EL (cell line): Measurements from ENCODE around the gene SH3BP1.
"Not testable (repeated sequence)": the region's sequence is repeated elsewhere in the genome, so short reads cannot be mapped to it uniquely, and the experiment has no call there.

ENCODE experiments used
- DNase-seq: peaks from one replicate; pipeline ENCODE4 v3.0.0-alpha.2; 2016

The SH3BP1 gene, protein sequence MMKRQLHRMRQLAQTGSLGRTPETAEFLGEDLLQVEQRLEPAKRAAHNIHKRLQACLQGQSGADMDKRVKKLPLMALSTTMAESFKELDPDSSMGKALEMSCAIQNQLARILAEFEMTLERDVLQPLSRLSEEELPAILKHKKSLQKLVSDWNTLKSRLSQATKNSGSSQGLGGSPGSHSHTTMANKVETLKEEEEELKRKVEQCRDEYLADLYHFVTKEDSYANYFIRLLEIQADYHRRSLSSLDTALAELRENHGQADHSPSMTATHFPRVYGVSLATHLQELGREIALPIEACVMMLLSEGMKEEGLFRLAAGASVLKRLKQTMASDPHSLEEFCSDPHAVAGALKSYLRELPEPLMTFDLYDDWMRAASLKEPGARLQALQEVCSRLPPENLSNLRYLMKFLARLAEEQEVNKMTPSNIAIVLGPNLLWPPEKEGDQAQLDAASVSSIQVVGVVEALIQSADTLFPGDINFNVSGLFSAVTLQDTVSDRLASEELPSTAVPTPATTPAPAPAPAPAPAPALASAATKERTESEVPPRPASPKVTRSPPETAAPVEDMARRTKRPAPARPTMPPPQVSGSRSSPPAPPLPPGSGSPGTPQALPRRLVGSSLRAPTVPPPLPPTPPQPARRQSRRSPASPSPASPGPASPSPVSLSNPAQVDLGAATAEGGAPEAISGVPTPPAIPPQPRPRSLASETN

DNA sequence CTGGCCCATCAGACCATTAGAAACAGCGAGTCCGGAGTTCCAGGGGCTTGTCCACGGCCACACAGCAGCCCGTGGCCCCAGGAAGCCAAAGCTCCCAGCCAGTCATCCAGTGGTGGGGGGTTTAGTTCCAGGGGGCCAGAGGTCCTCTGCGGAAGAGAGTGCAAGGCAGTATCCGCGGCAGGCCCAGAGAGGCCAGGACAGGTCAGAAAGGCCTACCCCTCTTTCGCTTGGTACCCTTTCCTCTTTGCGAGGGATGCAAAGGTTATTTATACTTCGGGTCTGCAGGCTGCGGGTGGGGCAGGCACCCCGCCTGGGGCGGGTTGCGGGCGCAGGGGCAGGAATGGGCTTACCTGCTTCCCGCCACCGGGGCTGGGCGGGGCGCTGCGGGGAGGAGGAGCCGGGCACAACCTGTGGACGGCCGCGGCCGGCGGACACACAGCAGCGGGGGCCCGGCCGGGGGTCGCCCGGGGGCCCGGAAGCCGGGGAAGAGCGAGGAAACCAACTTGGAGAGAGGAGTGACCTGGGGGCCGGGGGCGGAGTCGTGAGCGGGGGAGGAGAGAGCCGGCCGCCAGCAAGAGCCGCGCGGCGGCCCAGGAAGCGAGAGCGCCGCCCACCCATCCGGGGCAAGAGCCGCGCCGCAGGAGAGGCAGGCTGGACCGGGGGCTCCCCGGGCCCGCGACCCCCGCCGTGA is at the start of gene SH3BP1:
Gene SH3BP1 (plus strand): TSS at position 600 of the 691 bp plus-strand sequence. CDS start 119 bp downstream, outside the sequence.
- peak; percentile 61 for DNase-seq

DNA sequence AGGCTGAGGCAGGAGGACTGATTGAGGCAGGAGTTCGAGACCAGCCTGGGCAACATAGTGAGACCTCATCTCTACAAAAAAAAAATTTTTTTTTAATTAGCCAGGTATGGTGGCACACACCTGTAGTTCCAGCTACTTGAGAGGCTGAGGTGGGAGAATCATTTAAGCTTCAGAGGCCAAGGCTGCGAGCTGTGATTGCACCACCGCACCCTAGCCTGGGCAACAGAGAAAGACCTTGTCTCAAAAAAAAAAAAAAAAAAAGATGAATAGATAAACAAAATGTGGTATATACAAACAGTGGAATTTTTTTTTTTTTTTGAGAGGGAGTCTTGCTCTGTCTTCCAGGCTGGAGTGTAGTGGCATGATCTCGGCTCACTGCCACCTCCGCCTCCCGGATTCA is 48.4 kb upstream of the SH3BP1 start:
- not testable (repeated sequence) for DNase-seq

DNA sequence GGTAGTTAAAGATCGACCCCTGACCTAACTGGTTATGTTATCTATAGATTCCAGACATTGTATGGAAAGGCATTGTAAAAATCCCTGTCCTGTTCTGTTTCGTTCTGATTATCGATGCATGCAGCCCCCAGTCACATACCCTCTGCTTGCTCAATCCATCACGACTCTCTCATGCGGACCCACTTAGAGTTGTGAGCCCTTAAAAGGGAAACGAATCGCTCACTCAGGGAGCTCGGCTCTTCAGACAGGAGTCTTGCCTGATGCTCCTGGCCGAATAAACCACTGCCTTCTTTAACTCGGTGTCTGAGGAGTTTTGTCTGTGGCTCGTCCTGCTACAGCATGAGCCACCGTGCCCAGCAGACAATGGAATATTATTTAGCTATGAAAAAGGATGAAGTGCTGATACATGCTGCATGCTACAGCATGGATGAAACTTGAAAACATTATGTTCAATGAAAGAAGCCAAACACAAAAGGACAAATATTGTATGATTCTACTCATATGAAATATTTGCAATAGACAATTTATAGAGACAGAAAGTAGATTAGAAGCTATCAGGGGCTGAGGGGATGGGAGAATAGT is 47.6 kb upstream of the SH3BP1 start:
- DNase-seq, result no peak

DNA sequence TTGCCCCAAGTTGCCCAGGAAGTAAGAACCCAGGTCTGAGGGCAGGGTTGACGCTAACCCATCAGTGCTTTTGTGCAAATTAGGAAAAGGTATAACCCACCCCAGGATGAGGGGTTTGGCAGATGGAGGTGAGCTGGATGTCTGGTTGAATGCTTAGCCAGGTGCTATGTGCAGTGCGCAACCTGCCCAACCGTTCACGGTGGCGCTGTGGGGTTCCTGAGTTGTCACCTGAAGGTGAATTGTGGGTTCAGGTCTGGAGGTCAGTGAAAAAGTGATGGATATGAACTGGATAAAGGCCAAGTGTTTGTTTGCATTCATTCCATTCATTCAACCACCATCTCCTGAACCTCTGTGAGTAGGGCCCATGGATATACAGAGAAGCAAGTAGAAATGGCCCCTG is 45.2 kb upstream of the SH3BP1 start:
- no peak for DNase-seq

DNA sequence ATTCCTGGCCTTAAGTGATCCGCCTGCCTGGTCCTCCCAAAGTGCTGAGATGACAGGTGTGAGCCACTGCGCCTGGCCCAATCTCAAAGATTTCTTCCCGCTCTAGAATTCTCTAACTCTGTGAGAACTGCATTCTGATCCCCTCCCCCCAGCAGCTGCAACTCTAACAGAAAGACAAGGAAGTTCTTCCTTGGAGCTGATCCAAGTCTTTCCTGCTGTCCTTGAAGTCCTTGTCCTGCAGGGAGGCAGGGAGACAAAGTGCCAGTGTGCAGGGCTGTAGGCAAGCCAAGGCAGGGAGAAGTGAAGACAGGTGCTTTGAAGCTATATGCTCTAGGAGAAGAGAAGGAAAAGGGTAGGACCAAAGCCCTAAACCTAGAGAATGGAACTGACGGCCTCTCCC is 40.3 kb upstream of the SH3BP1 start:
- no peak for DNase-seq

DNA sequence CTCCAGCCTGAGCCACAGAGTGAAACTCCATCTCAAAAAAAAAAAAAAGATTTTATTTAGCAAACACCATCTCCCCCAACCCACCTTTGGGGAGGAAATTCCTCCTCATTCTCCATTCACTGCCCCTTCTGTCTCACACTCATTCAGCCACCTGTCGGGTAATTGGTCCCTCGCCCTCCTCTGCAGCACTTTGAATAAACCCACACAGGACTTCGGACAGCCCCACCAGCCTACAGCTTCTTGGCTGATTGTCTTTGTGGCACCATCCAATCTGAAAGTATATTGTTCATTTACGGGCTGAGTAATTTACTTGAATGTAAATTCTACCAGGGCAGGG is 38.3 kb upstream of the SH3BP1 start:
- DNase-seq, result no peak

DNA sequence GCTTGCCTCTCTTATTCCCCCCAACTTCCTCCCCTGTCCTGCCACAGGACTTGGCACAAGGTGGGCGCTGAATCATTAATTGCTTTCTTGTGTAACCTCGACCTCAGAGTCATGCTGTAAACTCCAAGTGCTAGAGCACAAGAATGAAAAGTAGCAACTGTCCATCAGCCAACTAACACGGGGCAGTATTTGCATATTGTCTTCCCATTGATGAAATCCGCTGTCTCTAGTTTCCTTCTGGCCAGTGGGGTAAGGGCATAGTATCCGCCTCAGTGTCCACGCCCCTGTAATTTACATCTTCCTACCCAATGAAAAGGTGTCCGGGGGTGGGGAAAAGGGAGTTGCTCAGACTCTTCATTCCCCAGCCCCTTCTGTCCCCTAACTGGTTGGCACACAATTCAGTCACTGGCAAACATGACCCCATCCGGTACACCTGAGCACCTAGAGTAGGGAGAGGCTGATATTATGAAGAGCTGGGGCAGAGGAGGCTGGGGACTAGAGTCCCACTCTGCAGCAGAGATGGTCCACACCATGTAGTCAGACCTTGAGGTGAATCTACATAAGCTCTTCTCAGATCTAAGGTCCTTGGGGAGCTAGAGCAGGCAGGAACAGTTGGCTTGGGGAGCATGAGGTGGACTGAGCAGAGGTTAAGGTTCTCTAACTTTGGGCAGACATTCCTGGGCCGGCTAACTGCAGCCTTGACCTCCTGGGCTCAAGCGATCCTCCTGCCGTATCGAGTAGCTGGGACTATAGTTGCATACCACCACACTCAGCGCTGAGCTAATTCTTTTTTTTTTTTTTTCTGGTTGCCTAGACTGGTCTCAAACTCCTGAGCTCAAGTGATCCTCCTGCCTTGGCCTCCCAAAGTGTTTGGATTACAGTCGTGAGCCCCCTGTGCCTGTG is 37.7 kb upstream of the SH3BP1 start:
- peak; percentile 69 for DNase-seq

DNA sequence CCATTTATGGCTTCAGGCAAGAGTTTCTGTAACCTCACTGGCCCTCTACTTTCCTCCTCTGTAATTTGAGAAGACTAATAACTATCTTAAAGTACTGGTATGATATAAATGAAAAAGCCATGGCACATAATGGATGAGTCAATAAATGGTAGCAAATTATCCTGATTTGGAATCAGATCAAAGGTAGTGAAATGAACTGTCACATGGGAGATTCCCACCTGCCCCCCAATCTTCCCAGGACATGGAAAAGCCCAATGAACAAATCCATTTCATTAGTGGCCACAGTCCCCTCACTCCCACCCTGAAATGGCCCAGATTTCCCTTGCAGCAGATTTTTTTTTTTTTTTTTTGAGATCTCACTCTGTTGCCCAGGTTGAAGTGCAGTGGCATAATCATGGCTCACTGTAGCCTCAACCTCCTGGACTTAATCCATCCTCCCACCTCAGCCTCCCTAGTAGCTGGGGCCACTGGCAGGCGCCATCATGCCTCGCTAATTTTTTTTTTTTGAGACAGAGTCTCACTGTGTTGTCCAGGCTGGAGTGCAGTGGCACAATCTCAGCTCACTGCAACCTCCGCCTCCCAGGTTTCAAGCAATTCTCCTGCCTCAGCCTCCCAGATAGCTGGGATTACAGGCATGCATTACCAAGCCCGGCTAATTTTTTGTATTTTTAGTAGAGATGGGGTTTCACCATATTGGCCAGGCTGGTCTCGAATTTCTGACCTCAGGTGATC is 36.8 kb upstream of the SH3BP1 start:
- DNase-seq, result not testable (repeated sequence)

DNA sequence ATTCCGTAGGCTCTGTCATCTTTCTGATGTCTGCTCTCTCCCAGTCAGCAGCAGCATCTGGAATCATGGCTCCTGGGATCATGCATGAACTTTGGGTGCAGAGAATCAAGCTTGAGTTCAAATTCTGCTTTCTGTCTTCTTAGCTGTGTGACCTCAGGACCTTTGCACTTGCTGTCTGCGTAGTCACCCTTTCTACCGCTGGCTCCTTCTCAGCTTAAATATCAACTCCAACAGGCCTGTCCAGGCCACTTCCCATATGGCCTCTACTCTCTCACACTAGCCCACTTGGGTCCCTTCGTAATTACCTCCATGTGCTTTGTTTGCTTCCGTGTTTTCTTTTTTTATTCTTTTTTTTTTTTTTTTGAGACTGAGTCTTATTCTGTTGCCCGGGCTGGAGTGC is 35.4 kb upstream of the SH3BP1 start:
- no peak for DNase-seq

DNA sequence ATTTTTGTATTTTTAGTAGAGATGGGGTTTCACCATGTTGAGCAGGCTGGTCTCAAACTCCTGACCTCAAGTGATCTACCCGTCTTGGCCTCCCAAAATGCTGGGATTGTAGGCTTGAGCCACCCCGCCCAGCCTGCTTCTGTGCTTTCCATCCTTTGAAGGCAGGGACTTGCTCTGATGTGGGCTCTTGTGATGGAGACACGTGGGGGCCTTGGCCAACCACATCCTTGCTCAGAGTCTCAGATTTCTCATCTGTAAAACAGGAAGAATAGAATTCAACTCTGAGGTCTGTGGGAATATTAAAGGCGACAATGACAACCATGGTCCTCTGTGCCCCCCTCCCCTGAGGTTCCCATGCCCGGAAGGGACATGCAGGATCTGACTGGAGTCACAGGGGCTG is 34.6 kb upstream of the SH3BP1 start:
- no peak for DNase-seq

DNA sequence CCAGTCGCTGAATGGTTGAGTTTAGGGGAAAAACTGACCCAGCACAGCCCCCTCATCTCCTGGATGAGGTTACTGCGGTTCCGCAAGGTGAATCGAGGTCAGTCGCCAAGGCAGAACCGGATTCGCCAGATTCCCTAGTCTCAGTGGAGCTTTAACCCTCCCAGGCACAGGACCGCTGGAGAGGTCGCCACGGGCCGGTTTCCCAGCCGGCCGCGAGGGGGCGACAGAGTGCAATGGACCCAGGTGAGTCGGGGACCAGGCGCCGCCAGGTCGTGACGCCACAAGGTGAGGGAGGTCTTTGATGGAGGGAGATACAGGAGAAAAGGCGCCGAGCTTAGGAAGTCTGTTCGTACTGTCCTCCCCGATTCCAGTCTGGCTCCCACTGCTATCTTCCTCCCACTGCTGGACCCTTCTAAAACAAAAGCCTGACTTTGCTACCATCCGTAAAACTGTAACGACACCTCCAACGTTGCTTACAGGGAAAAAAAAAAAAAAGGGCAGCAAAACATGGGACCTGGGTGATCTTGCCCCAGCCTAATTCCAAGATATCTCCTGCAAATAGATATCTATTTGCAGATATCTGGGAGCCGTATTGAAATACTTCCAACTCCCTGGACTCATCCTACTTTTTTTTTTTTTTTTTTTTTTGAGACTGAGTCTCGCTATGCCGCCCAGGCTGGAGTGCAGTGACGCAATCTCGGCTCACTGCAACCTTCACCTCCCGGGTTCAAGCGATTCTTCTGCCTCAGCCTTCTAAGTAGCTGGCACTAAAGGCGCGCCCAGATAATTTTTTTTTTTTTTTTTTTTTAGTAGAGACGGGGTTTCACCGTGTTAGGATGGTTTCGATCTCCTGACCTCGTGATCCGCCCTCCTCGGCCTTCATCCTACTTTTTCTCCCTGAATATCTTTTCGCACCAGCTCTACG is 32.2 kb upstream of the SH3BP1 start:
- peak; percentile 64 for DNase-seq

DNA sequence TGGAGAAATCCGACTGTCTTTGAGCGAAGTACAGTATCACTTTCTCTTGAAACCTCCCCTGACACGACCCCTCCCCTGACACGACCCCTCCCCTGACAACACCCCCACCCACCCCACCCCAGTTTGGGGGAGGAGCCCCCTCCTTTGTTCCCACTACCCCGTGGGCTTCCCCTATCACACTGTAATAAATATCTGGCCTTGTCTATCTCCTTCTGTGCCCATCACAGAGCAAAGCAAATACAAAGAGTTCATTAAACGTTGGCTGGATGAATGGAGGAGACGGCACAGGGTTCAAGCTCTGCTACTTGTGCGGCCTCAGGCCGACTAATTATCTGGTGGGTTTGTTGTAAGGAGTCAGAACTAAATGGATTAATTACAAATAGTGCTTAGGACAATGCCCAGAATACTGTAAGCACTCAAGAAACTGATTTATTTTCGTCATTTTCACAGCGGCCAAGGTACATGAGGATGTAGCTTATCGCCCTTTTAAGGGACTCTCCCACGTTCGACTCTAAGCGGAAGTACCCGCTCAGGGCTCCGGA is 31.5 kb upstream of the SH3BP1 start:
- no peak for DNase-seq

DNA sequence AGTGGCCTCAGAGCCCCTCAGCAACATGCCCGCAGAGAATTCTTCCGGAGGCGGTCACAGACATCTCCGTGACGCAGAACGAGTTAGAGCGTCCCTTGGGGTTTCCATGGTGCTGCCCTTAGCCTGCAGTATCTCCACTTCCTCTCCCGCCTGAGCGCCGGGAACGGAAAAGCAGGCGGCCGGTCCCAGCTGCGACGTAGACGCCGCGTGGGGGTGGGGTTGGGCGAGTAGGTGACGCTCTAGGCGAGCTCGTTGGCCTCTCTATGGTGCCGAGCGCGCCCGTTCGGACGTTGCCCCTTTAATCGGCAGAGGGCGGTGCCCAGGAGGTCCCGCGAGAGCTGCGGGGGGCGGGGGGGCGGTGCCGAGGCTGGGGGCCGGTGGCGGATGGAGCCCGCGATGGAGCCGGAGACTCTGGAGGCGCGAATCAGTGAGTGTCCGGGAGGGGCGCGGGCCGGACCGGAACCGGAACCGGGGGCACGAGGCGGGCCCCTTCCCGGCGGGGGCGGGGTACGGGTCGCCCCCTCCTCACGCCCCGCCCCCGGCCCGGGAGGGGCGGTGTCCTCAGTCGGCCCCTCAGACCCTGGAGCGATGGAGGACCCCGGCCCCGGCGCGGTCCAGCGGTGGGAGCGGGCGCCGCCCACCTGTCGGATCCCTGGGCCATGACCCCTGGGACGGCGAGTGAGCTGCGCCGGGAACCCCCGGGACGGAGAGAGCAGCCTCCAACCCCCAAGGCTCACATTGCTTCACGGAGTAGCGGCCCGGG is 30.8 kb upstream of the SH3BP1 start, which contains the start of gene GGA1:
Gene GGA1 (plus strand): TSS at position 358 of the 763 bp plus-strand sequence. CDS start 27 bp downstream, at position 385.
- peak; percentile 97 for DNase-seq

DNA sequence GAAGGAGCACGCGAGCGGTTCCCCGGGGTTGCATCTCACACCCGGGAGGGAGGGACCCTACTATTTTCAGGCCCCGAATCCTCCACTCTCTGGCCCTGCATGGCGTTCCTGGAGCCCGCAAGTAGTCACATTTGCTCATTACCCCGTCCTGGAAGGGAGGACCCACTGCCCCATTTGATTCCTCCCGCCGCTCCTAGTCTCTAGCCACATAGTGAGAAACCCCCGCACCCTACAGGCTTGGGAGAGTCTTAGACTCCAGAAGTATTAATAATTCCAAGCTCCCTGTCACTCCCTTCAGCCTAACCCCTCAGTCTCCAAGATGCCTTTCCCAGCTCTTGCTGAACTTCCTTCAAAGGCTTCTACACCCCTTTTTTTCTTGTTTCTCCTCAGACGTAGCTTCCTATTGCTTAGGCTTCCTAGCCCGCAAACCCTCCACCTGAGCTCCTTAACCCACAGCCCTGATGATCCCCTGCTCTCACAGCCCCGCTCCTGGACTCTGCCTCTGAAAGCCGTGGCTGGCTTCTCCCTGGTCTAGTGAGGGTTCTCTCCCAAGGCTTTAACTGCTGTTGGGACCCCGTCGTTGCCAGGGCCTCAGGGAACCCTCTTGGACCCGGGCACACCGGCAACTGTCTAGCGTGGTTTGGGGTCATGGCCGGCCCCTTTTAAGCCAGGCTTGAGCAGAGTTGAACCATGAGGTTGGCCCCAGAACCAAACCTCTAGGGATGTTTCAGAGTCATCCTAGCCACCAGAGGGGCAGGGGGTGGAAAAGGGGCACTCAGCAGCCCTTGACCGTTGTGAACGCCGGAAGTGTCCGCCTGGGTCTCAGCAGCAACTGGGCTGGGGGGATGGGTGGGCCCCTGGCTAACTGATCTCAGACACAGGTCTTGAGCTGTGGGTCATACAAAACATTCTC is 30.0 kb upstream of the SH3BP1 start:
- peak; percentile 41 for DNase-seq

DNA sequence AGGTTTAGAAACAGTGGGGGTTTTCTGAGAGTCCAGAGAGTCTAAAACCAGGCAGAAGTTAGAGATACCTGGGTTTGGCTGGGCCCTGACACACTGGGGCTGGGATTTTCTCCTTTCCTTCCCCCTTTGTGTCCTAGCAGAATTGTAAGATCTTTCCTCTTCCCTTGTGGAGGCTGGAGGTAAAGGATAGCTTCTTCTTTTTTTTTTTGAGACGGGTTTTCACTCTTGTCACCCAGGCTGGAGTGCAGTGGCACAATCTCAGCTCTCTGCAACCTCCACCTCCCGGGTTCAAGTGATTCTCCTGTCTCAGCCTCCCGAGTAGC is 29.4 kb upstream of the SH3BP1 start:
- DNase-seq, result not testable (repeated sequence)

DNA sequence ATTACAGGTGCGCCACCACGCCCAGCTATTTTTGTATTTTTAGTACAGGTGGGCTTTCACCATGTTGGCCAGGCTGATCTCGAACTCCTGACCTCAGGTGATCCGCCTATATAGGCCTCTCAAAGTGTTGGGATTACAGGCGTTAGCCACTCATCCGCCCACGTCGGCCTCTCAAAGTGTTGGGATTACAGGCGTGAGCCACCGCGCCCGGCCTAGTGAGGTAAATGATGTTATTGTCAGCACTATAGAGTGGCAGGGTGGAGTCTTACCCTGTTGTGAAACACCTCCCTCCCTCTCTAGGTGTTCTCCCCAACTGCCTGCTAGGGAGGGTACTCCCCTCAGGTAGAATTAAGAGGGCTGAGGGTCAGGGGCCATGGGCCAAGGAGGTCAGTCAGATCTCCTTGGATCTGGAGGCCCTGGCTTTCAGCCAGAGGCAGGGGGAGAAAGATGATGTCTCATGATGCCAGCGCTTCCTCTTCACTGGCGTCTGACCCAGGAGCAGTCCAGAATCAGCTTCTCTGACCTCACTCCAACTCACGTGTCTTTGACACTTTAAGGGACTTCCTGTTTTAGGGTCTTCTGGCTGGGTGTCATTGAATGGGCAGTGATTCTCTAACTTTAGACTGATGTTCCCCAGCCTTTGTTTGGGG is 28.9 kb upstream of the SH3BP1 start:
- no peak for DNase-seq

DNA sequence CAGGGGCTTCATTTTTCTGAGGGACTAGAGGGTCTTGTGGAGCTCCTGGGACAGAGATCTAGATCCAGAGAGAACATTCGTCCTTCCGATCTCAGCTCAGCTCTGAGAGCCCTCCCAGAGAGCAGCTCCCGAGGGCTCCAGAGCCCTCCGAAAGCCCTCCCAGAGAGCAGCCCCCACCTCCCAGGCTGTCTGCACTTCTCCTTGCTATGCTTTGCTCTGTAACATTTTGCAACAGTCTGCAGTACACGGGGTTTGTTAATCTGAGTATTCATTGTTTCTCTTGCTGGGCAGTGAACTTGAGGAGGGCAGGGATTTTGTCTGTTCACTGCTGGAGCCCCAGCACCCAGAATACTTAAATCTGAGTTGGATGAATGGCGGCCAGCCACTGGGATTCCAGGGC is 28.3 kb upstream of the SH3BP1 start:
- no peak for DNase-seq
